Mesendoderm (in vitro differentiated cells): ENCODE data around the gene PATE3.

Experiments used
- DNase-seq: peaks from one replicate; pipeline ENCODE4 v3.0.0; 2013
- H2AK5ac ChIP-seq: 2 replicates; pipeline ENCODE4 v1.6.1; 2013; ENCODE audit warnings: low read length, inconsistent platforms
- H2BK120ac ChIP-seq: 2 replicates; pipeline ENCODE4 v1.6.1; 2013; ENCODE audit warnings: low read depth, mild to moderate bottlenecking, low read length, moderate library complexity, mixed read lengths
- H2BK15ac ChIP-seq: replicated peaks from 2 replicates; pipeline ENCODE4 v1.6.1; 2013; ENCODE audit warnings: low read depth, mild to moderate bottlenecking, moderate library complexity
- H2BK5ac ChIP-seq: 2 replicates; pipeline ENCODE4 v1.6.1; 2013; ENCODE audit warnings: low read length, inconsistent platforms
- H3K18ac ChIP-seq: 2 replicates; pipeline ENCODE4 v1.6.1; 2013; ENCODE audit warnings: mild to moderate bottlenecking, low read length, mixed read lengths
- H3K23ac ChIP-seq: one replicate; pipeline ENCODE4 v1.6.1; 2013; ENCODE audit warnings: low read length
- H3K27ac ChIP-seq: 2 replicates; pipeline ENCODE4 v1.5.1; 2013; ENCODE audit warnings: low read depth, mild to moderate bottlenecking, inconsistent platforms, low read length, moderate library complexity
- H3K27me3 ChIP-seq: 2 replicates; pipeline ENCODE4 v1.6.1; 2013; ENCODE audit warnings: low read length, control low read depth, mild to moderate bottlenecking, inconsistent platforms; ENCODE audit not compliant: insufficient read depth, poor library complexity
- H3K36me3 ChIP-seq: 2 replicates; pipeline ENCODE4 v1.6.1; 2013; ENCODE audit warnings: low read length, inconsistent platforms; ENCODE audit not compliant: control insufficient read depth, insufficient read depth
- H3K4ac ChIP-seq: one replicate; pipeline ENCODE4 v1.6.1; 2013; ENCODE audit warnings: low read depth, mild to moderate bottlenecking, low read length, moderate library complexity
- H3K4me1 ChIP-seq: 2 replicates; pipeline ENCODE4 v1.6.1; 2013; ENCODE audit warnings: low read depth, low read length, inconsistent platforms; ENCODE audit not compliant: control insufficient read depth
- H3K4me2 ChIP-seq: 2 replicates; pipeline ENCODE4 v1.6.1; 2013; ENCODE audit warnings: low read length
- H3K4me3 ChIP-seq: 2 replicates; pipeline ENCODE4 v1.5.1; 2013; ENCODE audit warnings: mild to moderate bottlenecking, low read length
- H3K56ac ChIP-seq: one replicate; pipeline ENCODE4 v1.6.1; 2013; ENCODE audit warnings: low read length
- H3K79me1 ChIP-seq: 2 replicates; pipeline ENCODE4 v1.6.1; 2013; ENCODE audit warnings: low read length, inconsistent platforms
- H3K79me2 ChIP-seq: 2 replicates; pipeline ENCODE4 v1.6.1; 2013; ENCODE audit warnings: mild to moderate bottlenecking, low read length; ENCODE audit not compliant: control insufficient read depth, insufficient read depth
- H3K9ac ChIP-seq: 2 replicates; pipeline ENCODE4 v1.6.1; 2013; ENCODE audit warnings: low read length, inconsistent platforms
- H4K5ac ChIP-seq: one replicate; pipeline ENCODE4 v1.6.1; 2013; ENCODE audit warnings: low read length
- H4K8ac ChIP-seq: one replicate; pipeline ENCODE4 v1.6.1; 2013; ENCODE audit warnings: low read depth, mild to moderate bottlenecking, control low read depth, low read length, moderate library complexity
- WGBS: extraction: QIAGEN DNeasy Blood & Tissue Kit; methylation state at CpG from one replicate; pipeline ENCODE4 v1.1.7; 2013; ENCODE audit warnings: low lambda C conversion rate, missing lambda C conversion rate; ENCODE audit not compliant: insufficient coverage; ENCODE audit errors: extremely low coverage; 5-methylcytosine and 5-hydroxymethylcytosine counted together

Gene PATE3

GRCh38 chr11:125797641-125798040, 9.7 kb downstream of the PATE3 start:
- H3K4me2 ChIP-seq, result no peak overlapping the region
- no peak overlapping the region for H2BK15ac ChIP-seq
- no peaks in the 10 kb centered on the region for H3K27me3 ChIP-seq
- no peak overlapping the region for H3K27ac ChIP-seq
- no peak overlapping the region for H2BK120ac ChIP-seq
- no peaks in the 10 kb centered on the region for H3K36me3 ChIP-seq
- H3K18ac ChIP-seq, result no peak overlapping the region
- H3K79me1 ChIP-seq, result no peaks in the 10 kb centered on the region
- H2BK5ac ChIP-seq, result no peak overlapping the region
- no peak overlapping the region for H4K5ac ChIP-seq
- H3K23ac ChIP-seq, result no peak overlapping the region
- no peak overlapping the region for H2AK5ac ChIP-seq
- H3K9ac ChIP-seq, result no peak overlapping the region
- H3K56ac ChIP-seq, result no peak overlapping the region
- no peaks in the 10 kb centered on the region for H3K4me1 ChIP-seq
- H3K79me2 ChIP-seq, result no peaks in the 10 kb centered on the region
- H3K4me3 ChIP-seq, result no peak overlapping the region
- WGBS, result no CpG with 5 or more reads among the region's 4 CpGs
- H3K4ac ChIP-seq, result no peak overlapping the region
- no peak overlapping the region for H4K8ac ChIP-seq
- DNase-seq, result peak; percentile 55

GRCh38 chr11:125799808-125800207, 11.9 kb downstream of the PATE3 start:
- no peaks in the 10 kb centered on the region for H3K27me3 ChIP-seq
- no peaks in the 10 kb centered on the region for H3K4me1 ChIP-seq
- no peak overlapping the region for H2BK120ac ChIP-seq
- no peak overlapping the region for H3K9ac ChIP-seq
- H2BK15ac ChIP-seq, result no peak overlapping the region
- H3K18ac ChIP-seq, result no peak overlapping the region
- no peak overlapping the region for H3K27ac ChIP-seq
- no peak overlapping the region for H3K4me2 ChIP-seq
- DNase-seq, result no peak
- no peak overlapping the region for H3K56ac ChIP-seq
- no peak overlapping the region for H3K23ac ChIP-seq
- no peaks in the 10 kb centered on the region for H3K79me2 ChIP-seq
- H3K4me3 ChIP-seq, result no peak overlapping the region
- no CpG with 5 or more reads among the region's 2 CpGs for WGBS
- H2BK5ac ChIP-seq, result no peak overlapping the region
- H3K4ac ChIP-seq, result no peak overlapping the region
- H2AK5ac ChIP-seq, result no peak overlapping the region
- H4K8ac ChIP-seq, result no peak overlapping the region
- H3K79me1 ChIP-seq, result no peaks in the 10 kb centered on the region
- no peak overlapping the region for H4K5ac ChIP-seq
- no peaks in the 10 kb centered on the region for H3K36me3 ChIP-seq

- Histone ChIP-seq H2BK120ac (no peak overlapping the region), H3K4me1 (no peaks in the 10 kb centered on the region), H2AK5ac (no peak overlapping the region), H3K23ac (no peak overlapping the region), H4K5ac (no peak overlapping the region), H4K8ac (no peak overlapping the region), H3K36me3 (no peaks in the 10 kb centered on the region), H3K18ac (no peak overlapping the region), H3K27me3 (no peaks in the 10 kb centered on the region), H3K27ac (no peak overlapping the region), H3K9ac (no peak overlapping the region), H3K79me1 (no peaks in the 10 kb centered on the region), H3K4me3 (no peak overlapping the region), H3K56ac (no peak overlapping the region), H2BK5ac (no peak overlapping the region), H3K4me2 (no peak overlapping the region), H2BK15ac (no peak overlapping the region), H3K79me2 (no peaks in the 10 kb centered on the region), H3K4ac (no peak overlapping the region)
- no CpG with 5 or more reads among the region's 1 CpG for WGBS
- no peak for DNase-seq
Observed at GRCh38 chr11:125802387-125802786, 14.5 kb downstream of the PATE3 start.

- WGBS, result no CpG with 5 or more reads among the region's 1 CpG
- Histone ChIP-seq H3K79me1 (no peaks in the 10 kb centered on the region), H3K27ac (no peak overlapping the region), H3K36me3 (no peaks in the 10 kb centered on the region), H2BK5ac (no peak overlapping the region), H3K4me2 (no peak overlapping the region), H3K4me3 (no peak overlapping the region), H3K79me2 (no peaks in the 10 kb centered on the region), H4K5ac (no peak overlapping the region), H3K4me1 (no peaks in the 10 kb centered on the region), H2BK120ac (no peak overlapping the region), H4K8ac (no peak overlapping the region), H3K18ac (no peak overlapping the region), H3K4ac (no peak overlapping the region), H3K27me3 (no peaks in the 10 kb centered on the region), H3K23ac (no peak overlapping the region), H2BK15ac (no peak overlapping the region), H3K56ac (no peak overlapping the region), H2AK5ac (no peak overlapping the region), H3K9ac (no peak overlapping the region)
- no peak for DNase-seq
Observed at GRCh38 chr11:125807909-125808308, 20.0 kb downstream of the PATE3 start.

GRCh38 chr11:125833016-125833415, 45.1 kb downstream of the PATE3 start, which contains the start of gene PATE4:
PATE4 (plus strand) TSS chr11:125833316; CDS start chr11:125833360, 44 bp downstream.
- Histone ChIP-seq H3K4me2 (no peak within 1 kb of the TSS), H3K36me3 (no peaks in the 10 kb centered on the region), H2AK5ac (no peak within 1 kb of the TSS), H3K18ac (no peak within 1 kb of the TSS), H3K23ac (no peak within 1 kb of the TSS), H4K5ac (no peak within 1 kb of the TSS), H3K4me3 (no peak within 1 kb of the TSS), H2BK5ac (no peak within 1 kb of the TSS), H3K27ac (no peak within 1 kb of the TSS), H3K9ac (no peak within 1 kb of the TSS), H3K4ac (no peak within 1 kb of the TSS), H4K8ac (no peak within 1 kb of the TSS), H3K79me1 (no peaks in the 10 kb centered on the region), H2BK15ac (no peak within 1 kb of the TSS), H2BK120ac (no peak within 1 kb of the TSS), H3K4me1 (no peaks in the 10 kb centered on the region), H3K56ac (no peak within 1 kb of the TSS), H3K79me2 (no peaks in the 10 kb centered on the region), H3K27me3 (no peaks in the 10 kb centered on the region)
- WGBS, result no CpG with 5 or more reads among the region's 3 CpGs
- DNase-seq, result no peak

GRCh38 chr11:125835748-125836147, 47.8 kb downstream of the PATE3 start:
- no peak overlapping the region for H2AK5ac ChIP-seq
- no peak overlapping the region for H2BK15ac ChIP-seq
- no peaks in the 10 kb centered on the region for H3K27me3 ChIP-seq
- no peak overlapping the region for H3K4me3 ChIP-seq
- H3K23ac ChIP-seq, result no peak overlapping the region
- no CpG with 5 or more reads among the region's 6 CpGs for WGBS
- H3K18ac ChIP-seq, result no peak overlapping the region
- no peak overlapping the region for H2BK120ac ChIP-seq
- no peaks in the 10 kb centered on the region for H3K4me1 ChIP-seq
- H3K4ac ChIP-seq, result no peak overlapping the region
- H4K5ac ChIP-seq, result no peak overlapping the region
- H3K56ac ChIP-seq, result no peak overlapping the region
- H3K27ac ChIP-seq, result no peak overlapping the region
- no peak overlapping the region for H3K9ac ChIP-seq
- no peaks in the 10 kb centered on the region for H3K36me3 ChIP-seq
- no peak for DNase-seq
- H3K79me2 ChIP-seq, result no peaks in the 10 kb centered on the region
- no peaks in the 10 kb centered on the region for H3K79me1 ChIP-seq
- H2BK5ac ChIP-seq, result no peak overlapping the region
- no peak overlapping the region for H3K4me2 ChIP-seq
- H4K8ac ChIP-seq, result no peak overlapping the region
